K562 (cell line): ENCODE results near the gene AFDN. TPM values are rescaled to one million over a fixed set of nuclear protein-coding genes. Genes with fewer than 3 reads are reported as not detected.

ENCODE experiments used
- ATAC-seq: fragments of 200-7000 bp; cut with Tn5 transposase; 3 replicates; pipeline ENCODE4 v1.9.1; 2020; ENCODE audit warnings: moderate library complexity
- BruUV-seq: library from RNA; stranded (reverse); fragments of 400-500 nt; replicated peaks from 2 replicates; lab custom pipeline; 2021; lab: Mats Ljungman, UMichigan
- CTCF ChIA-PET: fragments of 300-600 bp; formaldehyde crosslinking; extraction: SDS; loops from one replicate; lab custom pipeline; 2021; ENCODE audit warnings: low intra/inter-chr PET ratio; lab: Yijun Ruan, JAX
- POLR2A ChIA-PET: fragments of 300-600, 350-650 bp; sonication (Branson Sonifier 250); formaldehyde crosslinking; extraction: SDS; loops from one replicate; lab custom pipeline; 2021; ENCODE audit warnings: antibody characterized with exemption, inconsistent platforms; lab: Yijun Ruan, JAX
- DNase-seq, 4 experiments: peaks; one replicate each; pipeline versions ENCODE4 v3.0.0 to v3.0.0-alpha.2; 2011 to 2018; ENCODE audit warnings: low spot score in 3 of 4, mixed read lengths in 3 of 4; ENCODE audit errors: extremely low read depth in 1 of 4
- FAIRE-seq: peaks from 2 replicates; lab custom pipeline; 2011; peaks lifted over from hg19 to GRCh38; lab: Jason Lieb, UNC
- H2AFZ ChIP-seq: 2 replicates; pipeline ENCODE4 v1.6.0; 2011; ENCODE audit warnings: low read depth, low read length, control low read depth, inconsistent platforms
- H3K27ac ChIP-seq: fragments of 200-600 bp; 3 replicates; pipeline ENCODE4 v1.8.0; 2011; ENCODE audit warnings: low read depth, mild to moderate bottlenecking, control low read depth, inconsistent platforms, low read length, moderate library complexity, mixed read lengths; ENCODE audit errors: extremely low read depth
- H3K27me3 ChIP-seq, 2 experiments: fragments of 300-600 bp in 1 of 2; 2 replicates in 1 of 2; 3 replicates in 1 of 2; pipeline versions ENCODE4 v1.6.0 to v1.8.0; 2011; ENCODE audit warnings: inconsistent platforms in 2 of 2, low read length in 2 of 2, mild to moderate bottlenecking in 1 of 2, mixed read lengths in 1 of 2, moderate library complexity in 1 of 2; ENCODE audit not compliant: control insufficient read depth in 2 of 2, insufficient read depth in 2 of 2
- H3K36me3 ChIP-seq: fragments of 300-600 bp; 3 replicates; pipeline ENCODE4 v1.8.0; 2011; ENCODE audit warnings: mild to moderate bottlenecking, low read length, inconsistent platforms; ENCODE audit not compliant: control insufficient read depth, insufficient read depth
- H3K4me1 ChIP-seq, 2 experiments: fragments of 200-600 bp in 1 of 2; replicated peaks in 1 of 2; 2 replicates in 1 of 2; 3 replicates in 1 of 2; pipeline versions ENCODE4 v1.5.1 to v1.8.0; 2011; ENCODE audit warnings: inconsistent platforms in 2 of 2, low read length in 2 of 2, mild to moderate bottlenecking in 1 of 2, mixed read lengths in 1 of 2, moderate library complexity in 1 of 2; ENCODE audit not compliant: control insufficient read depth in 2 of 2, insufficient read depth in 2 of 2
- H3K4me2 ChIP-seq: 2 replicates; pipeline ENCODE4 v1.6.1; 2011; ENCODE audit warnings: low read length, control low read depth, inconsistent platforms, mixed read lengths; ENCODE audit not compliant: insufficient read depth
- H3K4me3 ChIP-seq: fragments of 200-600 bp; sonication (generic), shearing (Covaris generic); 2 replicates; pipeline ENCODE4 v1.5.1; 2016; ENCODE audit warnings: control low read depth, inconsistent platforms
- H3K79me2 ChIP-seq: fragments of 200-600 bp; 3 replicates; pipeline ENCODE4 v1.8.0; 2011; ENCODE audit warnings: low read length, inconsistent platforms; ENCODE audit not compliant: control insufficient read depth, insufficient read depth
- H3K9ac ChIP-seq, 2 experiments: 2 replicates each; pipeline versions ENCODE4 v1.6.0 to v1.6.1; 2011; ENCODE audit warnings: low read depth in 2 of 2, low read length in 2 of 2, control low read depth in 1 of 2, inconsistent platforms in 1 of 2, mild to moderate bottlenecking in 1 of 2, mixed read lengths in 1 of 2; ENCODE audit not compliant: insufficient read depth in 1 of 2
- H3K9me1 ChIP-seq: one replicate; pipeline ENCODE4 v1.6.0; 2011; ENCODE audit warnings: inconsistent platforms, mild to moderate bottlenecking, low read length, moderate library complexity; ENCODE audit not compliant: control insufficient read depth, insufficient read depth
- H3K9me3 ChIP-seq: replicated peaks from 2 replicates; pipeline ENCODE4 v1.5.1; 2011; ENCODE audit warnings: low read depth, low read length, inconsistent platforms; ENCODE audit not compliant: control insufficient read depth, insufficient read depth
- H4K20me1 ChIP-seq: replicated peaks from 2 replicates; pipeline ENCODE4 v1.6.1; 2011; ENCODE audit warnings: low read length, inconsistent platforms, mixed read lengths; ENCODE audit not compliant: control insufficient read depth, insufficient read depth
- ADNP ChIP-seq: fragments of 200-800 bp; sonication (Bioruptor generic); IDR thresholded peaks from 2 replicates; pipeline ENCODE4 v1.6.1; 2016; ENCODE audit warnings: missing genetic modification characterization, missing compliant biosample characterization
- CBX3 ChIP-seq, 2 experiments: IDR thresholded peaks; 1 replicate in 1 of 2; 2 replicates in 1 of 2; pipeline ENCODE4 v1.6.1; 2012; ENCODE audit warnings: inconsistent platforms in 2 of 2, low read length in 2 of 2, borderline replicate concordance in 1 of 2, control low read depth in 1 of 2
- CHCHD3 ChIP-seq: fragments of 250-450 bp; sonication (Bioruptor Pico); IDR thresholded peaks from 2 replicates; pipeline ENCODE4 v2.1.2; 2022; ENCODE audit warnings: mild to moderate bottlenecking
- CREB3 ChIP-seq: fragments of 450-650 bp; conservative IDR thresholded peaks from 2 replicates; pipeline ENCODE4 v1.6.1; 2016; ENCODE audit warnings: missing genetic modification characterization, low read depth, mild to moderate bottlenecking, missing compliant biosample characterization, moderate library complexity
- FUS ChIP-seq: fragments of 200-400 bp; formaldehyde crosslinking; optimal IDR thresholded peaks from 2 replicates; pipeline ENCODE3; 2017; ENCODE audit warnings: low read depth, low read length
- GABPB1 ChIP-seq: sonication (generic); formaldehyde crosslinking; IDR thresholded peaks from 2 replicates; pipeline ENCODE4 v1.8.0; 2022; ENCODE audit warnings: mild to moderate bottlenecking, missing genetic modification reagents
- ILF3 ChIP-seq: fragments of 450-650 bp; IDR thresholded peaks from 2 replicates; pipeline ENCODE4 v1.6.1; 2018; ENCODE audit warnings: antibody characterized with exemption, mild to moderate bottlenecking, moderate library complexity, borderline replicate concordance
- JUNB ChIP-seq: fragments of 450-650 bp; formaldehyde crosslinking; conservative IDR thresholded peaks from 2 replicates; pipeline ENCODE4 v1.4.0; 2020; ENCODE audit warnings: mild to moderate bottlenecking
- KDM2B ChIP-seq: fragments of 250-450 bp; sonication (Bioruptor Pico); IDR thresholded peaks from 2 replicates; pipeline ENCODE4 v1.8.0; 2021; ENCODE audit warnings: mild to moderate bottlenecking, moderate library complexity
- RBBP5 ChIP-seq: fragments of 200-600 bp; sonication (generic); IDR thresholded peaks from 2 replicates; pipeline ENCODE4 v1.6.1; 2012; ENCODE audit warnings: borderline replicate concordance, mild to moderate bottlenecking, low read length, control low read depth, inconsistent platforms; ENCODE audit not compliant: insufficient read depth, poor library complexity, severe bottlenecking
- ZKSCAN1 ChIP-seq: fragments of 150-350 bp; IDR thresholded peaks from 2 replicates; pipeline ENCODE4 v1.6.1; 2016; ENCODE audit warnings: low read depth, low read length
- ZNF561 ChIP-seq: fragments of 450-650 bp; formaldehyde crosslinking; conservative IDR thresholded peaks from 2 replicates; pipeline ENCODE4 v1.4.0; 2020; ENCODE audit warnings: mild to moderate bottlenecking, moderate library complexity
- ZNF655 ChIP-seq: fragments of 250-450 bp; sonication (Bioruptor Pico); IDR thresholded peaks from 2 replicates; pipeline ENCODE4 v1.5.0; 2021
- WGBS: fragments of 100-300 bp; shearing (Covaris generic); methylation state at CpG from one replicate; pipeline ENCODE4 v1.1.6; 2016; ENCODE audit warnings: low coverage, mixed read lengths; ENCODE audit not compliant: insufficient coverage; ENCODE audit errors: missing lambda C conversion rate; 5-methylcytosine and 5-hydroxymethylcytosine counted together
- in situ Hi-C: fragments of 300-500 bp; cut with MboI; formaldehyde crosslinking; loops from 4 replicates; pipeline ENCODE4 v1.15.0; 2018; ENCODE audit warnings: inconsistent platforms, mixed read lengths
- intact Hi-C: fragments of 100-400 bp; cut with micrococcal nuclease; formaldehyde crosslinking; loops from 2 replicates; pipeline ENCODE4 v1.14.2; 2022
- polyA plus RNA-seq, 8 experiments: library from polyadenylated mRNA; depleted of rRNA in 4 of 8; stranded (reverse) in 5 of 8; unstranded in 3 of 8; fragments of >200 nt; fragmentation: Nextera tagmentation in 2 of 8; fragmentation: Illumina TruSeq in 1 of 8; extraction: Ambion mirVana in 2 of 8; extraction: Trizol in 1 of 8; gene quantifications; 2 replicates each; pipeline versions ENCODE4 v1.2.1 to v1.2.3, GENCODE V29; 2011 to 2014; ENCODE audit warnings: inconsistent platforms in 1 of 8, missing spikeins in 1 of 8
- total RNA-seq, 7 experiments: library from RNA; depleted of rRNA in 6 of 7; stranded (reverse); fragments of >200 nt in 6 of 7; fragmentation: Illumina TruSeq in 2 of 7; extraction: Trizol in 2 of 7; gene quantifications; 2 replicates each; pipeline versions ENCODE4 v1.2.1 to v1.2.3, GENCODE V29; 2011 to 2021; ENCODE audit warnings: low replicate concordance in 1 of 7
- TF ChIP-seq, protein P1 (sequence below): fragments of 450-650 bp; IDR thresholded peaks from 2 replicates; pipeline ENCODE4 v1.6.1; 2014; ENCODE audit warnings: low read depth, mild to moderate bottlenecking, moderate library complexity, borderline replicate concordance
- TF ChIP-seq, protein P2 (sequence below): fragments of 250-450 bp; sonication (Bioruptor Pico); IDR thresholded peaks from 2 replicates; pipeline ENCODE4 v1.4.0; 2020; ENCODE audit warnings: mild to moderate bottlenecking, moderate library complexity

Gene AFDN
- total and polyA plus RNA-seq, 9 of the 15 experiments (the other 6 are each of a cell fraction or from before 2014, with no cell fraction given), result 7.2 to 129 (median 105) TPM

GRCh38 chr6:168002804-168003203 lies 176.1 kb downstream of the AFDN start:
- no peak overlapping the region for H3K9ac ChIP-seq
- ChIA-PET CTCF (no interaction called here), POLR2A (interaction anchor here (1.2 kb wide), 1 partner anchor 222 kb away, joined by 4 read pairs; no protein-coding TSS in a partner anchor)
- H3K4me1 ChIP-seq, result no peaks in the 10 kb centered on the region
- H2AFZ ChIP-seq, result no peak overlapping the region
- in situ Hi-C loops, result no loop called here
- H3K36me3 ChIP-seq, result no peaks in the 10 kb centered on the region
- H3K9me3 ChIP-seq, result no peaks in the 10 kb centered on the region
- peaks cover 19 to 59% of the 10 kb centered on the region in 2 experiments; a peak in 4 of 5 replicates for H3K27me3 ChIP-seq
- no peaks in the 10 kb centered on the region for H3K9me1 ChIP-seq
- no peak for DNase-seq
- BruUV-seq, result no TSS peak
- H3K4me3 ChIP-seq, result no peak overlapping the region
- H3K79me2 ChIP-seq, result no peaks in the 10 kb centered on the region
- 31% methylated on average over 6 of the region's 6 CpGs for WGBS
- H3K27ac ChIP-seq, result no peak overlapping the region
- H3K4me2 ChIP-seq, result no peak overlapping the region
- intact Hi-C loops, result no loop called here
- H4K20me1 ChIP-seq, result peaks cover 3% of the 10 kb centered on the region; the same call in 1 of the 2 replicates
- ATAC-seq, result no peak
- FAIRE-seq, result no peak
- no peak for TF ChIP-seq GABPB1 (CRISPR knock-in tag)
- no peak for TF ChIP-seq CBX3 (IDR thresholded peaks at IDR 0.05; ENCODE audit: borderline replicate concordance in 1 of 2, low read length in 2 of 2)
- TF ChIP-seq ADNP (tag), result no peak
- no peak for TF ChIP-seq KDM2B (CRISPR knock-in tag)
- TF ChIP-seq CHCHD3 (CRISPR knock-in tag), result no peak
- TF ChIP-seq ZKSCAN1, result no peak
- TF ChIP-seq CREB3 (tag), result no peak
- TF ChIP-seq RBBP5, result no peak
- TF ChIP-seq JUNB (CRISPR knock-in tag), result no peak
- no peak for TF ChIP-seq ILF3
- no peak for TF ChIP-seq ZNF655 (CRISPR knock-in tag)
- TF ChIP-seq, protein P1, sequence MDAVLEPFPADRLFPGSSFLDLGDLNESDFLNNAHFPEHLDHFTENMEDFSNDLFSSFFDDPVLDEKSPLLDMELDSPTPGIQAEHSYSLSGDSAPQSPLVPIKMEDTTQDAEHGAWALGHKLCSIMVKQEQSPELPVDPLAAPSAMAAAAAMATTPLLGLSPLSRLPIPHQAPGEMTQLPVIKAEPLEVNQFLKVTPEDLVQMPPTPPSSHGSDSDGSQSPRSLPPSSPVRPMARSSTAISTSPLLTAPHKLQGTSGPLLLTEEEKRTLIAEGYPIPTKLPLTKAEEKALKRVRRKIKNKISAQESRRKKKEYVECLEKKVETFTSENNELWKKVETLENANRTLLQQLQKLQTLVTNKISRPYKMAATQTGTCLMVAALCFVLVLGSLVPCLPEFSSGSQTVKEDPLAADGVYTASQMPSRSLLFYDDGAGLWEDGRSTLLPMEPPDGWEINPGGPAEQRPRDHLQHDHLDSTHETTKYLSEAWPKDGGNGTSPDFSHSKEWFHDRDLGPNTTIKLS, result no peak
- TF ChIP-seq, protein P2, sequence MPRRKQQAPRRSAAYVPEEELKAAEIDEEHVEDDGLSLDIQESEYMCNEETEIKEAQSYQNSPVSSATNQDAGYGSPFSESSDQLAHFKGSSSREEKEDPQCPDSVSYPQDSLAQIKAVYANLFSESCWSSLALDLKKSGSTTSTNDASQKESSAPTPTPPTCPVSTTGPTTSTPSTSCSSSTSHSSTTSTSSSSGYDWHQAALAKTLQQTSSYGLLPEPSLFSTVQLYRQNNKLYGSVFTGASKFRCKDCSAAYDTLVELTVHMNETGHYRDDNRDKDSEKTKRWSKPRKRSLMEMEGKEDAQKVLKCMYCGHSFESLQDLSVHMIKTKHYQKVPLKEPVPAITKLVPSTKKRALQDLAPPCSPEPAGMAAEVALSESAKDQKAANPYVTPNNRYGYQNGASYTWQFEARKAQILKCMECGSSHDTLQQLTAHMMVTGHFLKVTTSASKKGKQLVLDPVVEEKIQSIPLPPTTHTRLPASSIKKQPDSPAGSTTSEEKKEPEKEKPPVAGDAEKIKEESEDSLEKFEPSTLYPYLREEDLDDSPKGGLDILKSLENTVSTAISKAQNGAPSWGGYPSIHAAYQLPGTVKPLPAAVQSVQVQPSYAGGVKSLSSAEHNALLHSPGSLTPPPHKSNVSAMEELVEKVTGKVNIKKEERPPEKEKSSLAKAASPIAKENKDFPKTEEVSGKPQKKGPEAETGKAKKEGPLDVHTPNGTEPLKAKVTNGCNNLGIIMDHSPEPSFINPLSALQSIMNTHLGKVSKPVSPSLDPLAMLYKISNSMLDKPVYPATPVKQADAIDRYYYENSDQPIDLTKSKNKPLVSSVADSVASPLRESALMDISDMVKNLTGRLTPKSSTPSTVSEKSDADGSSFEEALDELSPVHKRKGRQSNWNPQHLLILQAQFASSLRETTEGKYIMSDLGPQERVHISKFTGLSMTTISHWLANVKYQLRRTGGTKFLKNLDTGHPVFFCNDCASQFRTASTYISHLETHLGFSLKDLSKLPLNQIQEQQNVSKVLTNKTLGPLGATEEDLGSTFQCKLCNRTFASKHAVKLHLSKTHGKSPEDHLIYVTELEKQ (CRISPR knock-in tag), result no peak
- TF ChIP-seq FUS, result no peak
- no peak for TF ChIP-seq ZNF561
